HG03108 (cell line): ENCODE data around the gene MUC16.
"Not testable (repeated sequence)": the region's sequence is repeated elsewhere in the genome, so short reads cannot be mapped to it uniquely, and the experiment has no call there.

Source experiments
- ATAC-seq: cut with Tn5 transposase; IDR thresholded peaks from one replicate; pipeline ENCODE4 v1.9.1; 2021; ENCODE audit warnings: moderate library complexity; ENCODE audit not compliant: unreplicated experiment

MUC16 gene

GRCh38 chr19:9009935-9010651 is at the start of gene MUC16:
Gene MUC16 (minus strand): TSS chr19:9010409.
- ATAC-seq = no peak

DNA sequence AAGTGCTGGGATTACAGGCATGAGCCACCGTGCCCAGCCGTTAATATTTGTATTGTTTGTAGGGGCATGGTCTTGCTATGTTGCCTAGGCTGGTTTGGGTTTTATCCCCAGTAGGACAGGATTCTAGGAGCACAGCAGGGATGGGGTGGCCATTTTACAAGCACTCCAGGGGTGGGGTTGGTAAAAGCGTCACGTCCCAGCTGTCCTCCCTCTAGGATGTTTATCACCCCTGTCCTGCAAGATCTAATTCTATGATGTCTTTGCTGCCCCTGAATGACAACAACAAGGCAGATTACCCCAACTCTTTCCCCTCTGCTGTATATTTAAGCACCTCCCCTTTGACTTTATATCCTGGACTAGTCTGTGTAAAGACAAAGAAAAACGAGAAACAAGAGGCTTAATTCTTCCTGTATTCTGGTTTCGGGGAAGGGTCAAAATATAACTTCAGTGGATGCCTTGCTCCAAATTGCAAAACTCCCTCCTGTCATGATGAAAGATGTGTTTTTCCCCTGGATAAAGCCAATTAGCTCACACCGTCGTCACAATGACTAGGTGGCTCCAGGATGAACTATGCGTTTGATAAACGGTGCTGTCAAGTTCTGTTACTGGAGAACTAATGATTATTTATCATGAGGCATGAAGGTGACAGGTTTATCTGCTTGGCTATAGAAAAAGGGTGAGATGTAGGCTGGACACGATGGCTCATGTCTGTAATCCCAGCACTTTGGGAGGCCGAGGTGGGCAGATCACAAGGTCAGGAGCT is 48.9 kb upstream of the MUC16 start:
- no peak for ATAC-seq

DNA sequence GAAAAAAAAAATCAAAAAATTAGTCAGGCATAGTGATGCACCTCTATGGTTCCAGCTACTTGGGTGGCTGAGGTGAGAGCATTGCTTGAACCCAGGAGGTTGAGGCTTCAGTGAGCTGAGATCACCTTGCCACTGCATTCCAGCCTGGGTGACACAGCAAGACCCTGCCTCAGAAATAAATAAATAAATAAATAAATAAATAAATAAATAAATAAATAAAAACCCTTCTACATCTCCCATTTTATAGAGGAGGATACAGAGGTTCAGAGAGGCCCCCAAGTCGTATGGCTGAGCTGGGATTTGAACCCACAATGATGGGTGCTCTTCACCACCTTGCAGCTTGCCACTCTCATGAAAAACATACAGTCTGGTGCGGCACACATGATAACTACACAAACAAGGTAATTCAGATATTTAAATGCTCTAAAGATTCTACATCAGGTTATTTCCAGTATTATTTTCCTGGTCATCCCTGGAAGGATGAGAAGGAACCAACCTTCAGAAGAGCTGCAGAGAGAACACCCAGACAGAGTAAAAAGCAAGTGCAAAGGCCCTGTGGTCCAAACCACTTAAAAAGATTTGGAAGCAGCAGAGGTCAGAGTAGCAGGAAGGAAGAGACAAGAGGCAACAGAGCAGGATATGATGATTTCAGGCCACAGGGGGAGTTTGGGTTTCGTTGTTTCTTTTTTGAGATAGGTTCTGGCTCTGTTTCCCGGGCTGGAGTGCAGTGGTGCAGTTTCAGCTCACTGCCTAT is 47.5 kb upstream of the MUC16 start:
- ATAC-seq = no peak

GRCh38 chr19:9056131-9056530 is 45.9 kb upstream of the MUC16 start:
- ATAC-seq = not testable (repeated sequence)

- ATAC-seq = no peak
Measured at GRCh38 chr19:9054765-9055164, 44.6 kb upstream of the MUC16 start.

GRCh38 chr19:9054207-9054606 is 44.0 kb upstream of the MUC16 start:
- ATAC-seq = no peak

- ATAC-seq = not testable (repeated sequence)
Measured at GRCh38 chr19:9053674-9054073, 43.5 kb upstream of the MUC16 start.

- ATAC-seq = no peak
Measured at GRCh38 chr19:9052894-9053293, 42.7 kb upstream of the MUC16 start.

GRCh38 chr19:9046694-9047093 is 36.5 kb upstream of the MUC16 start:
- no peak for ATAC-seq

DNA sequence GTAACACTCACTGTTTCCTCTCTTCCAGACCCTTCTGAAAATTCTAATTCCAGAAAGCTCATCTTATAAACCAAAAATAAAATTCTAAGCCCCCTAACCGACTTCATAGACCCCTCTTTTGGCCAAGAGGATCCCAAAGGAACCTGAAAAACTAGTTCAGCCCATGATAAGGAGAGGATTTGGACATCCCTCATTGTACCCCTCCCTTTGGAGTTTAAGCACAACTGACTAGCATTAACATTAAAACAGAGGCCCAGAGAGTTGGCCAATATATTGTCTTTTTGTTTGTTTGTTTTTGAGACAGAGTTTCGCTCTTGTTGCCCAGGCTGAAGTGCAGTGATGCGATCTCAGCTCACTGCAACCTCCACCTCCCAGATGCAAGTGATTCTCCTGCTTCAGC is 34.2 kb upstream of the MUC16 start:
- ATAC-seq = no peak

DNA sequence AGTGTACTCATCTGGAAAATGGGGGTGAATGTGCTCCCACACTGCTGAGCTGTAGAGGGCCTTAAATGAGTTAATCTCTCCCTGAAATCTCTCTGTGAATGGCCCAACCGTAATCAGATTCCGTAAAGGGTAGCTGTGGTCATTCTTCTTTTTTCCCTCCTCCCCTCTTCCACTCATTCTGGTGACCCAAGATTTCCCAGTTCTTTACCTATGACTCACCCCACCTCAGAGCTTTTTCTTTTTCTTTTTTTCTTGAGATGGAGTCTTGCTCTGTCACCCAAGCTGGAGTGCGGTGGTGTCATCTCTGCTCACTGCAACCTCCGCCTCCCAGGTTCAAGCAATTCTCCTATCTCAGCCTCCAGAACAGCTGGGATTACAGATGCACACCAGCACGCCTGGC is 33.3 kb upstream of the MUC16 start:
- no peak for ATAC-seq

GRCh38 chr19:9041023-9041422 is 30.8 kb upstream of the MUC16 start:
- ATAC-seq = no peak

DNA sequence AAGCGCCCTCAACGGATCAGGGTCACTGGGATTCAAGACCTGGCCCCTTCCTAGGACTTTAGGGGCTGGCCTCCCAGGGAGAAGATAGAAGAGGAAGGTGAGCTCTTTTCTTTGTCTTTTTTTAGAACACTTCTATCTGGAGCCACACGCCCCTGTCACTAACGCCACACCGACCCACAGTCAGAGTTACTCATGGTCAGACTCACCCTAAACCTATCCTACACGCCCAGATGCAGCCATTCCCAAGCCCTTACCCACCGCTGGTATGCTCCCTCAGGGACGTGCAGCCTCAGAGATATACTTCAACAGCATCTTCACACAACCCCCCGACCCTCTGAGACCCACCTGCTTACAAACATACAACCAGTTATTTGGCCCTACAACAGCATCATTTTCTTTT is 29.9 kb upstream of the MUC16 start:
- ATAC-seq = no peak

DNA sequence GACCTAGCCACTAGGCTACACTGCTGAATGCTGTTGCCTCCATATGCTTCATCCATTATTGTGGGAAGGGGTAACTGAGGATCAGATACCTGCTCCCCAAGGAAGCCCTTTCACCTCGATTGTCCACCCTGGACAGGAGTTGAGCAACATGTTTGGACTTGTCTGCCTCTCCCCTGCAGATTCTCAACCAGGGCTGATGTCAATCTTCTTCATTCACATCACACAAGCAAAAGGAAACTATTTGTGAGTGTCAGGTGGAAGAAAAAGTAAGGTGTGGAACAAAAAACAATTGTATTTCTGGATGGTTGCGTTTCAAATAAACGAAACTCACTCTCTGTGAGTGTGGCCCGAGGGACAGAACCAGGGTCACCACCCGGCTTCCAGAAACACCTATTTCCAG is 29.5 kb upstream of the MUC16 start:
- ATAC-seq = no peak

GRCh38 chr19:9037400-9038062 is 27.3 kb upstream of the MUC16 start:
- ATAC-seq = no peak

DNA sequence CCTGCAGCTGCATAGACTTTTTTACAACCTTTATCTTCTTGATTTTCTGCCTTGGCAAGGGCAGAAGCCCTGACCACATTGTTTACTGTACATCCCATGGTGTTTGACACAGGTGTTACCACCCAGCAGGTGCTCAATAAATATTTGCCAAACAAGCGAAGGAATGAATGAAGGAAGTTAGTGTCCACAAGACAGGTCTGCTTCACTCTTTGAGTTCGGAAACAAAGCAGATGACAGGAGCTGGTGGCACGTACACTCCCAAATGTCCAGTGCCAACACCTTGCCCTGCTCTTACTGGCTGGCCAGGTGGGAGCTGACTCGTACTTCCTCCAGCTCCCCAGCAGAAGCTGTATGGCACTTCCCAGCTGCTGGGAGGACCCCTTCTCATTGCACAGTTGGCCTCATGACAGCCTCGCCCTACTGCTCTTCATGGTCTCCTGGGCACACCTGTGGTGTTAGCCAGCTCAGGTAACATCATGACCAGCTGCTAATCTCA is 22.0 kb upstream of the MUC16 start:
- ATAC-seq = no peak

DNA sequence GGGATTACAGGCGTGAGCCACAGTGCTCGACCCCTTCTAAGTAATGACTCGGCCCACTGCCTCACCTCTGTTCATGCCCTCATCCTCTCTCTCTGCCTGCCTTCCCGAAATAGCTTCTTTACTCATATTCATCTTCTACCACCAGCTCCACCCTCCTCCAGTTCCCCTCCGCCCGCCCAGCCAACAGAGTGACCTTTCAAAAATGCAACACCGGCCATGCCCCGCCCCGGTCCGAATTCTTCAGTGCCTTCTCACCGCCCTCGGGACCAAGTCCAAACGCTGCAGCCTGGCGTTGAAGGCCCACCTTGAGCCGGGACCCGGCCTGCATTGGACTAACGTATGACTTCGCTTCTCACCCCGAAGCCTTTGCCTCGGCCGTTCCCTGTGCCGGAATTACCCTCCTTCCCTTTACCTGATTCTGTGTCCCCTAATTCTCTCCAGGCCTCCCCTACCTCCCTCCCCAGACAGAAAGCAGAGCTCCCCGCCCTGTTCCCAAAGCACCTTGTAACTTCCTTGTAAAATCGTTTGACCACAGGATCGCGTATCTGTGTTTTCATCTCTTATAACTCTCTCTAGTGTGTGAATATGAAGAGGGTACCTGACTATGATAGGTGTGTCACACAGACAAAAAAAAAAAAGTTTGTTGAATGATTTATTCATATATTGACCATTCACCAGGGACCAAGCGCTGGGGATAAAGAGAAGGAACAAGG is 8.1 kb upstream of the MUC16 start:
- ATAC-seq = no peak

DNA sequence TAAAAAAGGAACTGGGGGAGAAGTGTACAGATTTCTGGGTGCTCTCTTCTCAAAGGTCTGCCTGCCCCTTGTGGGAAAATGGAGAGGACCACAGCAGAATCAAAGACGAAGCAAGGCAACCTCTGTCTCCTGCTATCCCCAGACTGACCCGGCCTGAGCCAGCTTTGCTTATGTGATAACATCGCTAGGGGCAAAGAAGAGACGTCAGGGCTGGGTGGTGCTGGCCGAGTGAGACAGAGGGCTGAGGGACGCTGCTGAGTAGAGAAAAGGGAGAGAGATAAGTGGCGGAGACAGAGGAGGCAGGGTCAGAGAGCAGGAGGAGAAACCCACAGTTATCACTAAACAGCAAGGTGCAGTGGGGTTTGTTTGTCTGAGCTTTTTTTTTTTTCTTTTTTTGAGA is 4.6 kb upstream of the MUC16 start:
- no peak for ATAC-seq

DNA sequence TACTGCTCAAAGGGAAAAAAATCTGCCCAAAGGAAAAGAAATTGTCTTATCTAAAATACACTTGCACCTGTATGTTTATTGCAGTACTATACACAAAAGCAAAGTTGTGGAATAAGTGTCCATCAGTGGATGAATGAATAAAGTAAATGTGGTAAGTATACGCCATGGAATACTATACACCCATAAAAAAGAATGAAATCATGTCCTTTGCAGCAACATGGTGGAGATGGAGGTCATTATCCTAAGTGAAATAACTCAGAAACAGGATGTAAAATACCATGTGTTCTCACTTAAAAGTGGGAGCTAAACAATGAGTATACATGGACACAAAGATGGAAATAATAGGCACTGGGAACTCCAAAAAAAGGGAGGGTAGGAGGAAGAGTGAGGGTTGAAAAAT is 3.8 kb upstream of the MUC16 start:
- no peak for ATAC-seq

- ATAC-seq = no peak
Measured at GRCh38 chr19:9011875-9012274, 1.7 kb upstream of the MUC16 start.

DNA sequence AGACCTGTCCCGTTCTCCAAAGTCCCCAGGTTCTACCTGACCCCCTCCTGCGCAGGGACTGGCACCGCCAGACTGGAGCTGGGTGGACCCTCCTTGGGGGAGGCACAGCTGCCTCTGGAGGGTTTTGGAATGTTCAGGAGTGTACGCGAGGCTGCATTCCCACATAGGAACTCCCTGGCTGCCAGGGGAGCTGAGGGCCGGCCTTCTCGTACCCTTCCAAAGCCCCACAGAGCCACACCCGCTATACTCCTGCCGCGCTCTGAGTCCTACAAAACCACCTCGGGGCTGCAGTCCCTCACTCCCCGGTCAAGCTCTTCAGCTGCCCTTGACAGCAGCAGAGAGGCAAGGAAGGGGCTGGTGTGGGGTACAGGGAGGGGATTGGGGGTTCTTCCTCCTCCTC is 484 bp upstream of the MUC16 start:
- ATAC-seq = no peak
